Fibroblast of lung (primary cell): ENCODE data around the gene SEPTIN5. TPM values are rescaled to one million over a fixed set of nuclear protein-coding genes. Genes with fewer than 3 reads are reported as not detected.
A peak's percentile ranks its signal among the peaks of the same experiment; 100 is the strongest.

Experiments
- DNase-seq, 2 donors: peaks; one replicate each; pipeline versions ENCODE4 v3.0.0 to v3.0.0-alpha.2; 2010; ENCODE audit warnings: low read depth in 2 of 2
- H2AFZ ChIP-seq: 2 replicates; pipeline ENCODE4 v1.5.1; 2012; ENCODE audit warnings: low read length, control low read depth, inconsistent platforms
- H3K27ac ChIP-seq: 2 replicates; pipeline ENCODE4 v1.5.1; 2011; ENCODE audit warnings: low read length, control low read depth; ENCODE audit not compliant: insufficient read depth
- H3K27me3 ChIP-seq: 2 replicates; pipeline ENCODE4 v1.5.1; 2011; ENCODE audit warnings: mild to moderate bottlenecking, low read length; ENCODE audit not compliant: control insufficient read depth, insufficient read depth
- H3K36me3 ChIP-seq: 2 replicates; pipeline ENCODE4 v1.5.1; 2011; ENCODE audit warnings: low read length; ENCODE audit not compliant: control insufficient read depth, insufficient read depth
- H3K4me1 ChIP-seq: 2 replicates; pipeline ENCODE4 v1.5.1; 2011; ENCODE audit warnings: low read length; ENCODE audit not compliant: control insufficient read depth, insufficient read depth; ENCODE audit errors: extremely low read depth
- H3K4me2 ChIP-seq: 2 replicates; pipeline ENCODE4 v1.5.1; 2011; ENCODE audit warnings: low read length, control low read depth; ENCODE audit not compliant: insufficient read depth; ENCODE audit errors: extremely low read depth
- H3K4me3 ChIP-seq, 4 experiments: fragments of 200-600 bp in 1 of 4; sonication (generic) in 1 of 4; replicated peaks in 1 of 4; 2 replicates each; pipeline ENCODE4 v1.5.1; 2011 to 2016; ENCODE audit warnings: low read length in 4 of 4, low read depth in 3 of 4, mild to moderate bottlenecking in 3 of 4, control low read depth in 2 of 4, inconsistent platforms in 1 of 4, mixed read lengths in 1 of 4; ENCODE audit not compliant: insufficient read depth in 1 of 4; ENCODE audit errors: control extremely low read depth in 1 of 4
- H3K79me2 ChIP-seq: 2 replicates; pipeline ENCODE4 v1.5.1; 2012; ENCODE audit warnings: mild to moderate bottlenecking, low read length, inconsistent platforms; ENCODE audit not compliant: control insufficient read depth, insufficient read depth
- H3K9ac ChIP-seq: 2 replicates; pipeline ENCODE4 v1.5.1; 2011; ENCODE audit warnings: mild to moderate bottlenecking, low read length, control low read depth; ENCODE audit not compliant: insufficient read depth
- H3K9me3 ChIP-seq: 2 replicates; pipeline ENCODE4 v1.5.1; 2012; ENCODE audit warnings: low read depth, low read length; ENCODE audit not compliant: control insufficient read depth, insufficient read depth
- H4K20me1 ChIP-seq: 2 replicates; pipeline ENCODE4 v1.5.1; 2011; ENCODE audit warnings: low read length; ENCODE audit not compliant: control insufficient read depth, insufficient read depth; ENCODE audit errors: extremely low read depth
- EZH2 ChIP-seq: IDR thresholded peaks from 2 replicates; pipeline ENCODE4 v1.5.1; 2012; ENCODE audit warnings: low read length, control low read depth, mild to moderate bottlenecking; ENCODE audit errors: missing control alignments
- polyA plus RNA-seq, 2 donors: library from polyadenylated mRNA; depleted of rRNA in 1 of 2; stranded (reverse) in 1 of 2; unstranded in 1 of 2; fragments of >200 nt; gene quantifications; 2 replicates each; pipeline ENCODE4 v1.2.1, GENCODE V29; 2011 to 2012; ENCODE audit warnings: missing spikeins in 1 of 2
- total RNA-seq: library from RNA; depleted of rRNA; stranded (reverse); fragments of >200 nt; gene quantifications from 2 replicates; pipeline ENCODE4 v1.2.1, GENCODE V29; 2014
- TF ChIP-seq, protein P1 (sequence below), 2 donors: IDR thresholded peaks in 1 of 2; conservative IDR thresholded peaks in 1 of 2; 1 replicate in 1 of 2; 2 replicates in 1 of 2; pipeline ENCODE4 v1.5.1; 2011 to 2012; ENCODE audit warnings: low read length in 2 of 2, control low read depth in 1 of 2, inconsistent platforms in 1 of 2, low read depth in 1 of 2, mild to moderate bottlenecking in 1 of 2

SEPTIN5 gene
- total and polyA plus RNA-seq, 2 donors (not counting 1 experiment from before 2014, with no cell fraction given), result 14.5 to 25.8 TPM

DNA sequence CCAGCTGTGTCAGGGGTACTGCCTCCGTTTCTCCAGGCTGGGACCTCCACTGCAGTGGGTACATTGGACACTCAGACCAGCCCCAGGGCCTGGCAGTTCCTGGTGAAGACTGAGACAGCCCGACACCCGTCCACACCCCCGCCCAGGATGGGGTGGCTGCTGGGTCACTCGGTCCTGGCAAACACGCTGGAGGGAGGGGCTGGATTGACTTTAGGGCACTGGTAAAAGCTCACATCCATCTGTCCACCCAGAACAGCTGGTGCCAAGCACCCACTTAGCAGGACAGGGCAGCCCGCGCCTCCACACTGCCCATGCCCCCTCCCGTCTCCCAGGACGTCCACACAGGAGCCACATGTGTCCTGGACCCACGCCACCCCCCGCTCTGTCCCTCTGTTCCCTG is 35.6 kb downstream of the SEPTIN5 start:
- Histone ChIP-seq H3K4me2 (no peak overlapping the region), H3K36me3 (no peaks in the 10 kb centered on the region), H3K9me3 (no peaks in the 10 kb centered on the region), H3K27me3 (peaks cover 23% of the 10 kb centered on the region), H3K4me3 (no peak overlapping the region), H4K20me1 (no peaks in the 10 kb centered on the region), H3K27ac (no peak overlapping the region), H2AFZ (no peak overlapping the region), H3K79me2 (no peaks in the 10 kb centered on the region), H3K9ac (no peak overlapping the region), H3K4me1 (no peaks in the 10 kb centered on the region)
- no peak for TF ChIP-seq EZH2
- TF ChIP-seq, protein P1, sequence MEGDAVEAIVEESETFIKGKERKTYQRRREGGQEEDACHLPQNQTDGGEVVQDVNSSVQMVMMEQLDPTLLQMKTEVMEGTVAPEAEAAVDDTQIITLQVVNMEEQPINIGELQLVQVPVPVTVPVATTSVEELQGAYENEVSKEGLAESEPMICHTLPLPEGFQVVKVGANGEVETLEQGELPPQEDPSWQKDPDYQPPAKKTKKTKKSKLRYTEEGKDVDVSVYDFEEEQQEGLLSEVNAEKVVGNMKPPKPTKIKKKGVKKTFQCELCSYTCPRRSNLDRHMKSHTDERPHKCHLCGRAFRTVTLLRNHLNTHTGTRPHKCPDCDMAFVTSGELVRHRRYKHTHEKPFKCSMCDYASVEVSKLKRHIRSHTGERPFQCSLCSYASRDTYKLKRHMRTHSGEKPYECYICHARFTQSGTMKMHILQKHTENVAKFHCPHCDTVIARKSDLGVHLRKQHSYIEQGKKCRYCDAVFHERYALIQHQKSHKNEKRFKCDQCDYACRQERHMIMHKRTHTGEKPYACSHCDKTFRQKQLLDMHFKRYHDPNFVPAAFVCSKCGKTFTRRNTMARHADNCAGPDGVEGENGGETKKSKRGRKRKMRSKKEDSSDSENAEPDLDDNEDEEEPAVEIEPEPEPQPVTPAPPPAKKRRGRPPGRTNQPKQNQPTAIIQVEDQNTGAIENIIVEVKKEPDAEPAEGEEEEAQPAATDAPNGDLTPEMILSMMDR (conservative IDR thresholded peaks at IDR 0.05 in 1 of 2, IDR thresholded peaks at IDR 0.05 in 1 of 2; ENCODE audit: low read depth in 1 of 2, low read length in 2 of 2), result no peak
- no peak for DNase-seq

DNA sequence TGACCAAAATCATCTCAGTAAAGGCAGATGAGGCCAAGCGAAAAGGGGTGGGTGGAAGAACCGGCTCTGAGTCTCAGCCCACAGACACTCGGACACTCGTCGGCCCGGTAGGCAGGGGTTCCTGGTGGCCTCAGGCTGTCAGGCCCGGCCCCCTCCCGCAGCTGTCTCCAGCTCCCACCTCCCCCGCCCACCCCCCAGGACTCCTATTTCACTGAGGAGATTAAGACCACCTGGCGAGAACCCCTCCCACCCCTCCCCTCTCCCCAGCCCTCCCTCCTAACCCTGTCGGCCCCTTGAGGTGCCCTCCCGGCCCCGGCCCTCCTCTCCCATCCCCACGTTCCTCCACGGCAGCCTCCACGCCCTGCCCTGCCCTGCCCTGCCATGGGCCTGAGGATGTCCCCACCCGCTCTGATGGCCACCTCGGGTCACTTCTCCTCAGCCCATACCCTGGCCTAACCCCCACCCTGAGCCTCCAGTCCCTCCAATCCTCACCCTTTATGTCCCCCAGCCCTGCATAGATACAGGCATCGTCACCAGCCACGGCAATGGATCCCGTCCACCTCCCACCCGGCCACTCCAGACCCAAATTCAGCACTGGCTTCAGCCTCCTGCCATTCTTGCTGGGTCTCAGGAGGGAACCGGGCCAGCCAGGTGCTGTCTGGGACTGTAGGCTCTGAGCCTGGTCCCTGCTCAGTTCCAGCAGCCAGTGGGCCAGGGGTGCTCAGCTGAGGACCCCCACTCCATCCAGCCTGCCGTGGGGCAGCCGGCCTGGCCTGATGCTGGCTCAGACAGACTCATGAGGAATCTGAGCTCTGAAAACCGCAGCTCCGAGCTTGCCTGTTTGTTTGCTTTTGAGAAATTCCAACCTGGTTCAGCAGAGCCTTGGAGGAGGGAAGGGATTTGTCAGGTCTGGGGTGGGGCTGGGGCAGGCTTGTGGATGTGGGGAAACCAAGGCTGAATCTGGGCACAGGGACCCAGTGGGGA is 36.5 kb downstream of the SEPTIN5 start:
- Histone ChIP-seq H3K79me2 (no peaks in the 10 kb centered on the region), H4K20me1 (no peaks in the 10 kb centered on the region), H3K4me3 (no peak overlapping the region), H3K36me3 (no peaks in the 10 kb centered on the region), H3K27ac (no peak overlapping the region), H3K4me2 (no peak overlapping the region), H2AFZ (no peak overlapping the region), H3K9ac (no peak overlapping the region), H3K27me3 (peaks cover 29% of the 10 kb centered on the region), H3K4me1 (no peaks in the 10 kb centered on the region), H3K9me3 (no peaks in the 10 kb centered on the region)
- TF ChIP-seq, protein P1 (conservative IDR thresholded peaks at IDR 0.05 in 1 of 2, IDR thresholded peaks at IDR 0.05 in 1 of 2; ENCODE audit: low read depth in 1 of 2, low read length in 2 of 2), result no peak
- no peak for TF ChIP-seq EZH2
- DNase-seq, result peak; percentile 13 to 74

DNA sequence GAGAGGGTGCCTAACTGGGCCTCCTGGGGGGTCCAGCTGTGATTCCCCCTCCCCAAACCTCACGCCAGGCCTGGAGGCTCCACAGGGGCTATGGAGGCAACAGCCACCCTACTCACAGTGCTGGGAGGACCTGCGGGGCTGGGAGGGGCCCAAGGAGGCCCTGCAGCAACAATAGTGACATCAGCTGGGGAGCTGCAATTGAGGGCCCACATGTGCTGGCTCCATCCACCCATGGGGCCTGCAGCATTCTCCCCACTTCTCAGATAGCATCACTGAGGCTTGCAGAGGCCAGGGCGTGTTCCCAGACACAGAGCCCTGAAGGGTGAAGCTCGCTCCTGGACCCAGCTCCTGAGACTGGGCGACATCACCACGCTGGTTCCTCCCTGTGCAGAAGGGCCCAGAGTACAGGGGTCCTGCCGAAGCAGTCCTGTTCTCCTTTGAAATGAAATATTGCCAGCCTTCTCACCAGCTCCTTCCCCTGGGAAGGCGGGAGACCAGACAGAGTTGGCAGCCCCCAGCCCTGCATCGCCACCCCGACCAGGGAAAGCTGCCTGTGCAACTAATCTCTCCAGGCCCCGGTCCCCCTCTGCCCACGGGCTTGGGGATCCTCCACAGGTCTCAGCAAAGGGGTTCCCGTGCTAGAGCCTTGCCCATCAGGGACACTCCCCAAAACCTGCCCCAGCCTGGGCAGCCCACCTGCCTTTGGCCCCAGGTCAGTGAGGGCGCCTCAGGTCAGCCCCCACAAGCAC is 37.4 kb downstream of the SEPTIN5 start:
- Histone ChIP-seq H3K9me3 (no peaks in the 10 kb centered on the region), H3K27me3 (peaks cover 38% of the 10 kb centered on the region), H2AFZ (no peak overlapping the region), H3K79me2 (no peaks in the 10 kb centered on the region), H3K36me3 (no peaks in the 10 kb centered on the region), H4K20me1 (no peaks in the 10 kb centered on the region), H3K4me2 (no peak overlapping the region), H3K4me3 (no peak overlapping the region), H3K4me1 (no peaks in the 10 kb centered on the region), H3K9ac (no peak overlapping the region), H3K27ac (no peak overlapping the region)
- DNase-seq, result no peak
- TF ChIP-seq EZH2, result no peak
- TF ChIP-seq, protein P1 (conservative IDR thresholded peaks at IDR 0.05 in 1 of 2, IDR thresholded peaks at IDR 0.05 in 1 of 2; ENCODE audit: low read depth in 1 of 2, low read length in 2 of 2), result no peak
